ENCODE measurements around the gene EIF2AK3.
"Not testable (repeated sequence)": the region's sequence is repeated elsewhere in the genome, so short reads cannot be mapped to it uniquely, and the experiment has no call there.

The EIF2AK3 gene

DNA sequence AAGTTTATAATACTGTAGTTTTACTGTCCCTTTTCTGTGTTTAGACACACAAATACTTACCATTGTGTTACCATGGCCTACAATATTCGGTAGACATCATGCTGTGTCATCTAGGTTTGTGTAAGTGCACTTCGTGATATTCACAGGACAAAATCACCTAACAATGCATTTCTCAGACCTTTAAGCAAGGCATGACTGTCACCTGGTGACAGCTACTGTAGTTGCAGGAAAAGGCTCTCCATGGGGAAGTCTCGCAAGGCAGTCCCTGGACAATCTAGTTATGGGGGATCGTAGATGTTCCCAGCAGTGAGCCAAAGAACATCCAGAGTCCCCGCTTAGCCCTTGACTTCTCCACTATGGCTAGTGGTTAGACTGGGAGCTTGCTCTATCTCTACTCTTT is 73.1 kb downstream of the EIF2AK3 start:
- Histone ChIP-seq H3K36me3 (peaks cover 32% of the 10 kb centered on the region), H3K27ac (no peak overlapping the region), H3K4me1 (ENCODE audit: control insufficient read depth in 1 of 2, insufficient read depth in 1 of 2, low read depth in 1 of 2, low read length in 1 of 2) (no peaks in the 10 kb centered on the region), H3K27me3 (peaks cover 33% of the 10 kb centered on the region), H3K4me3 (ENCODE audit: low read depth in 1 of 2, low read length in 1 of 2) (no peak overlapping the region), H3K9me3 (no peaks in the 10 kb centered on the region)
- TF ChIP-seq CTCF (IDR thresholded peaks at IDR 0.05) = no peak

DNA sequence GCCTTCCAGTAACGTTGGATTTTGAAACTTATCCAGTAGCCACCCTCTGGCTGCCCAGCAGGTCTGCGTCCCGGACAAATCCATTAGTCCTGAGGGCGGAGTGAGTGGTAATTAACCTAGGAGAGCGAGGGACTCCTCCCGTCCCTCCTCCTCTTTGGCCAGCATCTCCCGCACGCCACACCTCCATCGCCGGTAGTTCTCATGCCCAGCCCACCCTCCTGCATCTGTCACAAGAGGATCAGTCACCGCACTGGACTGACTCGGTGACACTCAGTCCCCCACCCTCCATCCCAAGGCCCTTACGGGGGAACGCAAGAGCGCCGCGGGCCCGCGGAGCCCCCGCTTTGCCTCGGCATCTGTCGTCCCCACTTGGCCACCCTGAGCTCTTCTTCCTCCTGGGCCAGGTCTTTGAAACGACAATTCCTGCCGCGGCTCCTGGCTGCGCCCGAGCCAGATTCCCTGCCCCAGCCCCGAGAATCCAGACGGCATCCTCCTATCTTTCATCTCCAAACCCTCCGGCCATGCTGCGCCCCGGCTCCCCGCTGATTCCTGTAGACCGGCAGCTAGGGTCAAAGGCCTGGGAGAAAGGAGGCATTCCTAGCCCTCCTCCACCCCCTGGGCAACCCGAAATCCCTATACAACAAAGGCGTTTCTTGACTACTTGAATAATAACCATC is 77.5 kb downstream of the EIF2AK3 start:
- H3K4me1 ChIP-seq (ENCODE audit: control insufficient read depth in 1 of 2, insufficient read depth in 1 of 2, low read depth in 1 of 2, low read length in 1 of 2) = no peaks in the 10 kb centered on the region
- peaks cover 9% of the 10 kb centered on the region for H3K36me3 ChIP-seq
- no peak for TF ChIP-seq CTCF (IDR thresholded peaks at IDR 0.05)
- peaks cover 65% of the 10 kb centered on the region for H3K27me3 ChIP-seq
- no peak overlapping the region for H3K4me3 ChIP-seq (ENCODE audit: low read depth in 1 of 2, low read length in 1 of 2)
- no peaks in the 10 kb centered on the region for H3K9me3 ChIP-seq
- H3K27ac ChIP-seq = no peak overlapping the region

DNA sequence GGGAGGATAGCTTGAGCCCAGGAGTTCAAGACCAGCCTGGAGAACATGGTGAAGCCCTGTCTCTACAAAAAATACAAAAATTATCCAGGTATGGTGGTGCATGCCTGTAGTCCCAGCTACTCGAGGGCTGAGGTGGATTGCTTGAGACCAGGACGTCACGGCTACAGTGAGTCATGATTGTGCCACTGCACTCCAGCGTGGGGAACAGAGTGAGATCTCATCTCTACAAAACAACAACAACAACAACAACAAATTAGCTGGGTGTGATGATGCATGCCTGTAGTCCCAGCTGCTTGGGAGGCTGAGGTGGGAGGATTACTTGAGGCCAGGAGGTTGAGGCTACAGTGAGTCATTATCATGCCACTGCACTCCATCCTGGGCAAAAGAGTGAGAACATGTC is 81.0 kb downstream of the EIF2AK3 start:
- H3K4me1 ChIP-seq (ENCODE audit: control insufficient read depth in 1 of 2, insufficient read depth in 1 of 2, low read depth in 1 of 2, low read length in 1 of 2); H3K36me3 ChIP-seq: not testable (repeated sequence)
- H3K27me3 ChIP-seq = peaks cover 56% of the 10 kb centered on the region

DNA sequence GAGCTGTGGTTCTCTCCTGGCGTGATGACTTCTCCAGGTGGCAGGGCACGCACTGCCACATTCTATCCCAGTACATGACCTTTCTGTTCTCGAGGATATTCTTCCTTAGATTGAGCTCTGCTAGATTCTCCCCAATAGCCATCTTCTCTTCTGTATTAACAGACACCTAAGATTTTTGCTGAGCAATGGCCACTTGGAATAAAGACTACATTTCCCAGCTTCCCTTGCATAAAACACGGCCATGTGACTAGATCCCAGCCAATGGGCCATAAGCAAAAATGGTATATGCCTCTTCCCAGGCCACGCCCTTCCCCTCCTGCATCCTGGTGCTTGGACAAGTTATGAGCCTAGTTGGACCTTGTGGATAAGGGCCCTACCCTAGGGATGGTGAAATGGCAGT is 82.1 kb downstream of the EIF2AK3 start:
- H3K4me1 ChIP-seq (ENCODE audit: control insufficient read depth in 1 of 2, insufficient read depth in 1 of 2, low read depth in 1 of 2, low read length in 1 of 2) = no peaks in the 10 kb centered on the region
- no peak for TF ChIP-seq CTCF (IDR thresholded peaks at IDR 0.05)
- no peak overlapping the region for H3K4me3 ChIP-seq (ENCODE audit: low read depth in 1 of 2, low read length in 1 of 2)
- no peak overlapping the region for H3K27ac ChIP-seq
- no peaks in the 10 kb centered on the region for H3K9me3 ChIP-seq
- H3K36me3 ChIP-seq = no peaks in the 10 kb centered on the region
- peaks cover 44% of the 10 kb centered on the region for H3K27me3 ChIP-seq

More for the DNA sequence above, 81.0 kb downstream of the EIF2AK3 start:
- H3K9me3 ChIP-seq; H3K4me3 ChIP-seq (ENCODE audit: low read depth in 1 of 2, low read length in 1 of 2); H3K27ac ChIP-seq: not testable (repeated sequence)

DNA sequence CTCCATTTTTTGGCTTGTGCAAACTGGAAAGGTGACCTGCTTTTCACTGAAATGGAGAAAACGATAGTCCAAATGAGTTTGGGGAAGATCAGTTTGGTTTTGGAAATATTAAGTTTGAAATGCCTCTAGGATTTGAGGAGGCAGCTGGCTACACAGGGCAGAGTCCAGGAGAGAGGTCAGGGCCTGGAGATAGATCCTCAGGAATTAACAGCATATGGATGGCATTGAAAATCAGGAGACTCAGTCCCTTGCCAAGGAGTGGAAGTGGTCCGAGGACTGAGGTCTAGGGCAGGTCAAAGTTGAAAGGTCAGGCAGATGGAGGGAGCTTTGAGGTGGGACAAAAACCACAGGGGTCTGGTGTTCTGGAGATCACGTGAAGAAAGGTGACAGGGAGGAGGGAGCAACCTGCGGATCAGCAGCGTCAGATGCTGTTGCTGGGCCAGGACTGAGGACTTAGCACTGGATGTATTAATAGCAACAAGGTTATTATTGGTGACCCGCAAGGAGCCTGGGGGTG is 83.7 kb downstream of the EIF2AK3 start:
- H3K27ac ChIP-seq = no peak overlapping the region
- no peak for TF ChIP-seq CTCF (IDR thresholded peaks at IDR 0.05)
- H3K36me3 ChIP-seq = no peaks in the 10 kb centered on the region
- no peak overlapping the region for H3K4me3 ChIP-seq (ENCODE audit: low read depth in 1 of 2, low read length in 1 of 2)
- no peaks in the 10 kb centered on the region for H3K9me3 ChIP-seq
- peaks cover 29% of the 10 kb centered on the region for H3K27me3 ChIP-seq
- H3K4me1 ChIP-seq (ENCODE audit: control insufficient read depth in 1 of 2, insufficient read depth in 1 of 2, low read depth in 1 of 2, low read length in 1 of 2) = no peaks in the 10 kb centered on the region

DNA sequence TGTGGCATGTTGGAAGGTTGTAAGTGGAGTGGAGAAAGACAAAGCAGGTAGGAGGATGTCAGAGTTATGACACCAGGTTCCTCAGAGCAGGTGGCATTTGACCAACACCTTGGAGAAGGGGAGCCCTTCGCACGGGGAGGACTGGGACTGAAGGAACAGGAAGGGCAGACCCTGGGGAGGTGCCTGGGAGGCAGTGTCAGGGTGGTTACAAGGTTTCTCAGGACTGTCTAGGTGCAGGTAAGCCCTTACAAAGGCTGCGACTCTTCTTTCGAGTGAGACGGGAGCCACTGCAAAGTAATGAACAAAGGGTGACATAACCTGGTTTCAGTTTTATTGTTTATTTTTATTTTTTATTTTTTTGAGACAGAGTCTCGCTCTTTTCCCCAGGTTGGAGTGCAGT is 84.6 kb downstream of the EIF2AK3 start:
- Histone ChIP-seq H3K27me3 (peaks cover 22% of the 10 kb centered on the region), H3K36me3 (no peaks in the 10 kb centered on the region), H3K27ac (no peak overlapping the region), H3K4me1 (ENCODE audit: control insufficient read depth in 1 of 2, insufficient read depth in 1 of 2, low read depth in 1 of 2, low read length in 1 of 2) (no peaks in the 10 kb centered on the region), H3K9me3 (no peaks in the 10 kb centered on the region), H3K4me3 (ENCODE audit: low read depth in 1 of 2, low read length in 1 of 2) (no peak overlapping the region)
- TF ChIP-seq CTCF (IDR thresholded peaks at IDR 0.05) = no peak
